C4-2B (cell line): ENCODE results near the gene IL20.

ENCODE experiments used
- H3K27ac ChIP-seq: fragments of 450-650 bp; 2 replicates; pipeline ENCODE4 v1.5.1; 2017
- ZFX ChIP-seq: fragments of 450-650 bp; IDR thresholded peaks from 2 replicates; pipeline ENCODE4 v1.6.1; 2017
- TF ChIP-seq, protein P1 (sequence below): fragments of 450-650 bp; conservative IDR thresholded peaks from 2 replicates; pipeline ENCODE4 v1.5.1; 2017; ENCODE audit warnings: mild to moderate bottlenecking

Gene IL20

DNA sequence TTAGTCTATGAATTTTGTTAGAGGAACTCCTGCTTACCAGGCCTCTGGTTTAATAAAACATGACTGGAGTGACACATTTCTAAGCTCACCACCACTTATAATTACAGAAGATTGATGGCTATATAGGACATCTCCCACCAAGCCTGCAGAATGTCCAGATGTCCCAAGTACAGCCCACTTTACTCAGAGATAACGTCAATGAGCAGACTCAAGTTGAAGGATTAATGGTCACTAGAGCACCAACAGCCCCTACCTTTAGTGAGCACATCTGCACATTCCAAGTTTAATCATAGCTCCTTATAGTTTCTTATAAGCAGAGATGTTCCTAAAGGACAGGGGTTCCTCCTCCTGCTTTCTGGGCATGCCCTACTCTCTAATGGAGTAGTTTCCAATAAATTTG, 37.4 kb upstream of the IL20 start:
- TF ChIP-seq, protein P1, sequence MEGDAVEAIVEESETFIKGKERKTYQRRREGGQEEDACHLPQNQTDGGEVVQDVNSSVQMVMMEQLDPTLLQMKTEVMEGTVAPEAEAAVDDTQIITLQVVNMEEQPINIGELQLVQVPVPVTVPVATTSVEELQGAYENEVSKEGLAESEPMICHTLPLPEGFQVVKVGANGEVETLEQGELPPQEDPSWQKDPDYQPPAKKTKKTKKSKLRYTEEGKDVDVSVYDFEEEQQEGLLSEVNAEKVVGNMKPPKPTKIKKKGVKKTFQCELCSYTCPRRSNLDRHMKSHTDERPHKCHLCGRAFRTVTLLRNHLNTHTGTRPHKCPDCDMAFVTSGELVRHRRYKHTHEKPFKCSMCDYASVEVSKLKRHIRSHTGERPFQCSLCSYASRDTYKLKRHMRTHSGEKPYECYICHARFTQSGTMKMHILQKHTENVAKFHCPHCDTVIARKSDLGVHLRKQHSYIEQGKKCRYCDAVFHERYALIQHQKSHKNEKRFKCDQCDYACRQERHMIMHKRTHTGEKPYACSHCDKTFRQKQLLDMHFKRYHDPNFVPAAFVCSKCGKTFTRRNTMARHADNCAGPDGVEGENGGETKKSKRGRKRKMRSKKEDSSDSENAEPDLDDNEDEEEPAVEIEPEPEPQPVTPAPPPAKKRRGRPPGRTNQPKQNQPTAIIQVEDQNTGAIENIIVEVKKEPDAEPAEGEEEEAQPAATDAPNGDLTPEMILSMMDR = no peak
- no peak for TF ChIP-seq ZFX
- no peak overlapping the region for H3K27ac ChIP-seq

DNA sequence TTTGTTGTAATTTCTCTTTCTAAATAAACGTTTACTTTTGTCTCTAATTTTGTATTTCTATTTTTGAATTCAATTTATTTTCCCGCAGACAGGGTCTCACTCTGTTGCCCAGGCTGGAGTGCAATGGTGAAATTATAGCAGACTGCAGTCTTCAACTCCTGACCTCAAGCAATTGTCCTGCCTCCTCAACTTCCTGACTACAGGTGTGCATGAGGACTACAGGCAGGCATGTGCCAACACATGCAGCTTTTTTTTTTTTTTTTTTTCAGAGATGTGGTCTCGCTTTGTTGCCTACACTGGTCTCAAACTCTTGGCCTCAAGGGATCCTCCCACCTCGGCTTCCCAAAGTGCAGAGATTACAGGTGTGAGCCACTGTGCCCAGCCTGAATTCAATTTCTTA, 36.7 kb upstream of the IL20 start:
- no peak for TF ChIP-seq ZFX
- TF ChIP-seq, protein P1 = no peak
- no peak overlapping the region for H3K27ac ChIP-seq

DNA sequence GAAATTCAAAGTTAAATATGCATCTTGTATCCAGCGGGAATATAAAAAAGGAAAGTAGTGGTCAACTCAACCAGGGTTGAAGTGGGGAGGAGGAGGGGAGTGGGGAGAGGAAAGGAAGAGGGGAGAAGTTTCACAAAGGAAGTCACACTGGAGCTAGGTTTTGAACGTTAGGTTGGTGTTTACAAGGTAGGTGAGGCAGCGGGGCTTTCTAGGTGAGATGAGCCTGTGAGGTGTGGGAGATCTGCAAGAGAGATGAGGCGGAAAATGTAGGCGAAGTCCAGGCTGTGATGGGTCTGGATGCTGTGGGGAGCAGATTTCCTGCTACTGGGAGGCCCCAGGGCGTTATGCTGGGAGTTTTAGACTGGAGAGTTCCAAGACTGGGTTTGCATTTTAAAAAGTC, 36.1 kb upstream of the IL20 start:
- H3K27ac ChIP-seq = no peak overlapping the region
- TF ChIP-seq, protein P1 = no peak

DNA sequence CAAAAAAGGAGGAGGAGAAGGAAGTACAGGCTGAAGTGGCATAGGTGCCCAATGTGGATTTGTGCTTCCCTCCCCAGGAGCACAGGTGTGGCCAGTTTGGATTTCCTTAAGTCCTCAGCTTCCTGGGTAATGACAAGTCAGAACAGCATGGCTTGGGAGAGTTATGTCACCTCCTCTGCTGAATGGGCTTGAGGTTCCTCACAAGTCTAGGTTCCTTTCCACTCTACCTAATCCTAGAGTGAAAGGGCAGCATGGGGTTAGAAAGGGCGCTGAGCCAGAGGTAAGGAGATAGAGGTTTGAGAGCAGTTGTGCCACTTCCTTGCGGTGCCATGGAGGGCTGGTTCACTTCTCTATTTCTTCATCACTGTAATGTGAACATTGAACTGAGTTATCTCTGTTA, 35.5 kb upstream of the IL20 start:
- H3K27ac ChIP-seq = no peak overlapping the region
- TF ChIP-seq ZFX = no peak
- TF ChIP-seq, protein P1 = no peak

DNA sequence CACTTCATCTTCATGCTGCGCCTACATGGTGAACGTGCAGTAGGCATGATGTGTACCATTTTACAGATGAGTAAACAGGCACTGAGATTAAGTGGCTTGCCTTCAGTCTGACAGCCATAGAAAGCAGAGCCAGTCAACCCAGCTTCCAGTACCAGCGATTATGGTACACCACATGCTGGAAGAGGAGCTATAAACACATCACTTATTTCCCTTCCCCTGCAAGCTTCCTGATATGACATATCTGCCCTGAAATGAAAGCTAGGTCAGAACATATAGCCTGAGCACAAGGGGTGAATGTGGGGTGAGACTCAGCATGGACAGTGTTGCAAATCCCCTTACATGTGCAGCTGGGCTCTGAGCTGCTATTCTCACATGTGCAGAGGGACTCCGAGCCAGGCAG, 33.8 kb upstream of the IL20 start:
- no peak for TF ChIP-seq ZFX
- TF ChIP-seq, protein P1 = no peak

DNA sequence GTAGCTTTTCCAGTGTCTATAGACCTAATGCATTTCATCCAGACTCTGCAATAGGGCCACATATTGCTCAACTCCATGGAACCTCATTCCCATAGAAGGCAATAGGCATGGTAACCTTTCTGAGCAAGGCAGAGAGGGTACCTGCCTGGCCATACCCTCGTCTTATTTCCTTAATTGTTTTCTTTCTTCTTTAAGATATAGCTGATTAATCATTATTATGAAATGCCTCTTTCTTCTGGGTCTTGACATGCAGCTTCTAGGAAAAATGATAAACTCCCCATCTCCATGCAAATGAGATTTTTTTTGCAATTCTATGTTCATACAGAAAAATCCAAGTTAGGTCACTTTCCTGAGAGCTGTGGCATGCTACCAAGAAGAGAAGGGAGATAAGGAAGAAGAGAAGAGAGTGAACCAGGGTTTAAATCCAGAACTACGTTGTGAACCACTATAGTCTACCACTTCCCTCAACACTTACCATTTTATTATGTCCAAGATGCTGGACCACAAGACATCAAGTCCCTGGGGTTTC, 33.0 kb upstream of the IL20 start:
- TF ChIP-seq ZFX = no peak
- TF ChIP-seq, protein P1 = no peak
- H3K27ac ChIP-seq = no peak overlapping the region

More for the DNA sequence above, 33.8 kb upstream of the IL20 start:
- no peak overlapping the region for H3K27ac ChIP-seq

DNA sequence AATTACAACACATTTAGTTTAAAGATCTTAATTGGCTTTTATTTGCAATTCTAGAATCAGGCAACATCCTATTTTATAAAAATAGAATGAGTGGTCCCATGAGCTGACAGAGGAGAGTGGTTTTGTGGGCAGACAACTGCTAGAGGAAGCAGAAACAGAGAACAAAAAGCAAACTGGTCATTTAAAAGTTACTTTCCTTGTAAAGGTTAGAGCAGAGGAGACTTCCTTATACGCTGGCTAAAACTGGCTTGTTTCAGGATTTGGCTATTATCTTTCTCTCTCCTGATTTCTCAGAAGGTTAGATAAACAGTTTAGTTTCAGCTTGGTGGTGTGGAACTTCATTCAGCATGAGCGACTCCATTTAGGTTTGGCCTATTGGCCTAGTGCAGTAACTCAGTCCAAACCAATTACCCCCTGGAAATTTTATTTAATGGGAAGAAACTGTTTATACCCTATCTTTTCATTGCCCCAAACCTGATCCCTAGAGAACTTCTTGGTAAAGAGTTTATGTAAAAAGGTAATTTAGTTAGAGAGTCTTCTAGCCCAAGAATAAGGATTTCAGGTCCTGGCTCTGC, 32.2 kb upstream of the IL20 start:
- no peak overlapping the region for H3K27ac ChIP-seq
- no peak for TF ChIP-seq ZFX
- TF ChIP-seq, protein P1 = no peak
